ENCODE results near the gene ELOA2. TPM values are rescaled to one million over a fixed set of nuclear protein-coding genes. Genes with fewer than 3 reads are reported as not detected.
"Not testable (repeated sequence)": the region's sequence is repeated elsewhere in the genome, so short reads cannot be mapped to it uniquely, and the experiment has no call there.

ELOA2 gene
- total and polyA plus RNA-seq, 2 donors (not counting 1 experiment from before 2014, with no cell fraction given): not detected

- no peak overlapping the region for H2AFZ ChIP-seq (ENCODE audit: low read length)
- no peaks in the 10 kb centered on the region for H3K79me2 ChIP-seq (ENCODE audit: control insufficient read depth, insufficient read depth, low read length)
- no peak overlapping the region for H3K9ac ChIP-seq (ENCODE audit: insufficient read depth, low read length)
- TF ChIP-seq EZH2 (IDR thresholded peaks at IDR 0.05; ENCODE audit: low read length, missing control alignments) (no peak), CTCF (conservative IDR thresholded peaks at IDR 0.05 in 1 of 2, IDR thresholded peaks at IDR 0.05 in 1 of 2; ENCODE audit: low read depth in 1 of 2, low read length in 2 of 2) (peak; percentile 32 to 60)
- H3K4me1 ChIP-seq (ENCODE audit: control insufficient read depth, extremely low read depth, insufficient read depth, low read length): no peaks in the 10 kb centered on the region
- H3K27me3 ChIP-seq (ENCODE audit: control insufficient read depth, insufficient read depth, low read length): no peaks in the 10 kb centered on the region
- no peaks in the 10 kb centered on the region for H3K9me3 ChIP-seq (ENCODE audit: control insufficient read depth, insufficient read depth, low read depth, low read length)
- H3K27ac ChIP-seq (ENCODE audit: insufficient read depth, low read length): no peak overlapping the region
- H3K36me3 ChIP-seq (ENCODE audit: control insufficient read depth, insufficient read depth, low read length): no peaks in the 10 kb centered on the region
- peak; percentile 17 to 42 for DNase-seq (ENCODE audit: low read depth in 2 of 2)
- H4K20me1 ChIP-seq (ENCODE audit: control insufficient read depth, extremely low read depth, insufficient read depth, low read length): no peaks in the 10 kb centered on the region
- no peak overlapping the region for H3K4me2 ChIP-seq (ENCODE audit: extremely low read depth, insufficient read depth, low read length)
- no peak overlapping the region for H3K4me3 ChIP-seq (replicated peaks in 1 of 4; ENCODE audit: control extremely low read depth in 1 of 4, insufficient read depth in 1 of 4, low read depth in 3 of 4, low read length in 4 of 4)
Measured at GRCh38 chr18:47036298-47036874, 965 bp upstream of the ELOA2 start.

GRCh38 chr18:47034591-47034990 is 830 bp downstream of the ELOA2 start:
- H3K4me2 ChIP-seq (ENCODE audit: extremely low read depth, insufficient read depth, low read length); H3K9ac ChIP-seq (ENCODE audit: insufficient read depth, low read length); H3K4me3 ChIP-seq (replicated peaks in 1 of 4; ENCODE audit: control extremely low read depth in 1 of 4, insufficient read depth in 1 of 4, low read depth in 3 of 4, low read length in 4 of 4); H3K9me3 ChIP-seq (ENCODE audit: control insufficient read depth, insufficient read depth, low read depth, low read length); H3K4me1 ChIP-seq (ENCODE audit: control insufficient read depth, extremely low read depth, insufficient read depth, low read length); H3K36me3 ChIP-seq (ENCODE audit: control insufficient read depth, insufficient read depth, low read length); H4K20me1 ChIP-seq (ENCODE audit: control insufficient read depth, extremely low read depth, insufficient read depth, low read length); H3K27me3 ChIP-seq (ENCODE audit: control insufficient read depth, insufficient read depth, low read length); H3K27ac ChIP-seq (ENCODE audit: insufficient read depth, low read length); H3K79me2 ChIP-seq (ENCODE audit: control insufficient read depth, insufficient read depth, low read length); DNase-seq (ENCODE audit: low read depth in 2 of 2); H2AFZ ChIP-seq (ENCODE audit: low read length): not testable (repeated sequence)

- no peaks in the 10 kb centered on the region for H3K9me3 ChIP-seq (ENCODE audit: control insufficient read depth, insufficient read depth, low read depth, low read length)
- no peak for DNase-seq (ENCODE audit: low read depth in 2 of 2)
- no peak for TF ChIP-seq CTCF (conservative IDR thresholded peaks at IDR 0.05 in 1 of 2, IDR thresholded peaks at IDR 0.05 in 1 of 2; ENCODE audit: low read depth in 1 of 2, low read length in 2 of 2)
- no peak for TF ChIP-seq EZH2 (IDR thresholded peaks at IDR 0.05; ENCODE audit: low read length, missing control alignments)
- H4K20me1 ChIP-seq (ENCODE audit: control insufficient read depth, extremely low read depth, insufficient read depth, low read length): no peaks in the 10 kb centered on the region
- H3K4me2 ChIP-seq (ENCODE audit: extremely low read depth, insufficient read depth, low read length): no peak overlapping the region
- H3K4me1 ChIP-seq (ENCODE audit: control insufficient read depth, extremely low read depth, insufficient read depth, low read length): no peaks in the 10 kb centered on the region
- H3K27me3 ChIP-seq (ENCODE audit: control insufficient read depth, insufficient read depth, low read length): no peaks in the 10 kb centered on the region
- no peak overlapping the region for H2AFZ ChIP-seq (ENCODE audit: low read length)
- H3K36me3 ChIP-seq (ENCODE audit: control insufficient read depth, insufficient read depth, low read length): no peaks in the 10 kb centered on the region
- no peak overlapping the region for H3K9ac ChIP-seq (ENCODE audit: insufficient read depth, low read length)
- no peak overlapping the region for H3K4me3 ChIP-seq (replicated peaks in 1 of 4; ENCODE audit: control extremely low read depth in 1 of 4, insufficient read depth in 1 of 4, low read depth in 3 of 4, low read length in 4 of 4)
- H3K79me2 ChIP-seq (ENCODE audit: control insufficient read depth, insufficient read depth, low read length): no peaks in the 10 kb centered on the region
- no peak overlapping the region for H3K27ac ChIP-seq (ENCODE audit: insufficient read depth, low read length)
Measured at GRCh38 chr18:47032945-47033344, 2.5 kb downstream of the ELOA2 start.

- not testable (repeated sequence) for DNase-seq (ENCODE audit: low read depth in 2 of 2); H3K27me3 ChIP-seq (ENCODE audit: control insufficient read depth, insufficient read depth, low read length)
Measured at GRCh38 chr18:47030887-47031286, 4.5 kb downstream of the ELOA2 start.

GRCh38 chr18:47029684-47030353 is 5.6 kb downstream of the ELOA2 start:
- H3K9ac ChIP-seq (ENCODE audit: insufficient read depth, low read length); H3K27me3 ChIP-seq (ENCODE audit: control insufficient read depth, insufficient read depth, low read length); H3K4me1 ChIP-seq (ENCODE audit: control insufficient read depth, extremely low read depth, insufficient read depth, low read length); H3K4me3 ChIP-seq (replicated peaks in 1 of 4; ENCODE audit: control extremely low read depth in 1 of 4, insufficient read depth in 1 of 4, low read depth in 3 of 4, low read length in 4 of 4); H3K27ac ChIP-seq (ENCODE audit: insufficient read depth, low read length); H2AFZ ChIP-seq (ENCODE audit: low read length); H3K36me3 ChIP-seq (ENCODE audit: control insufficient read depth, insufficient read depth, low read length); DNase-seq (ENCODE audit: low read depth in 2 of 2); H4K20me1 ChIP-seq (ENCODE audit: control insufficient read depth, extremely low read depth, insufficient read depth, low read length); H3K79me2 ChIP-seq (ENCODE audit: control insufficient read depth, insufficient read depth, low read length); H3K4me2 ChIP-seq (ENCODE audit: extremely low read depth, insufficient read depth, low read length); H3K9me3 ChIP-seq (ENCODE audit: control insufficient read depth, insufficient read depth, low read depth, low read length): not testable (repeated sequence)

More at GRCh38 chr18:47030887-47031286, 4.5 kb downstream of the ELOA2 start:
- H3K79me2 ChIP-seq (ENCODE audit: control insufficient read depth, insufficient read depth, low read length); H3K4me2 ChIP-seq (ENCODE audit: extremely low read depth, insufficient read depth, low read length); H2AFZ ChIP-seq (ENCODE audit: low read length); H4K20me1 ChIP-seq (ENCODE audit: control insufficient read depth, extremely low read depth, insufficient read depth, low read length); H3K9ac ChIP-seq (ENCODE audit: insufficient read depth, low read length); H3K27ac ChIP-seq (ENCODE audit: insufficient read depth, low read length); H3K4me1 ChIP-seq (ENCODE audit: control insufficient read depth, extremely low read depth, insufficient read depth, low read length); H3K4me3 ChIP-seq (replicated peaks in 1 of 4; ENCODE audit: control extremely low read depth in 1 of 4, insufficient read depth in 1 of 4, low read depth in 3 of 4, low read length in 4 of 4); H3K36me3 ChIP-seq (ENCODE audit: control insufficient read depth, insufficient read depth, low read length); H3K9me3 ChIP-seq (ENCODE audit: control insufficient read depth, insufficient read depth, low read depth, low read length): not testable (repeated sequence)
